ENCODE measurements around the gene SPAG16.

Gene SPAG16

GRCh38 chr2:214412679-214413078 is 1128.4 kb downstream of the SPAG16 start:
- H3K9me3 ChIP-seq (ENCODE audit: insufficient read depth, low read depth, low read length) = no peaks in the 10 kb centered on the region
- H3K4me1 ChIP-seq (ENCODE audit: insufficient read depth, low read length) = no peaks in the 10 kb centered on the region
- no peak overlapping the region for H3K4me3 ChIP-seq (ENCODE audit: low read length)
- no peaks in the 10 kb centered on the region for H3K36me3 ChIP-seq (ENCODE audit: insufficient read depth, low read depth, low read length)
- peaks cover 6% of the 10 kb centered on the region; the same call in 1 of the 2 replicates for H3K27me3 ChIP-seq (ENCODE audit: insufficient read depth, low read length)
- H3K9ac ChIP-seq (ENCODE audit: low read depth, low read length) = no peak overlapping the region
- no peak overlapping the region for H3K27ac ChIP-seq (ENCODE audit: low read length)

- H3K27ac ChIP-seq (ENCODE audit: low read length) = no peak overlapping the region
- H3K4me3 ChIP-seq (ENCODE audit: low read length) = no peak overlapping the region
- H3K27me3 ChIP-seq (ENCODE audit: insufficient read depth, low read length) = no peaks in the 10 kb centered on the region
- H3K9me3 ChIP-seq (ENCODE audit: insufficient read depth, low read depth, low read length) = no peaks in the 10 kb centered on the region
- no peaks in the 10 kb centered on the region for H3K4me1 ChIP-seq (ENCODE audit: insufficient read depth, low read length)
- no peaks in the 10 kb centered on the region for H3K36me3 ChIP-seq (ENCODE audit: insufficient read depth, low read depth, low read length)
- H3K9ac ChIP-seq (ENCODE audit: low read depth, low read length) = no peak overlapping the region
Measured at GRCh38 chr2:214436470-214436869, 1152.2 kb downstream of the SPAG16 start.

GRCh38 chr2:214450118-214450894 is 1166.0 kb downstream of the SPAG16 start:
- H3K9me3 ChIP-seq (ENCODE audit: insufficient read depth, low read depth, low read length) = no peaks in the 10 kb centered on the region
- no peaks in the 10 kb centered on the region for H3K27me3 ChIP-seq (ENCODE audit: insufficient read depth, low read length)
- no peaks in the 10 kb centered on the region for H3K4me1 ChIP-seq (ENCODE audit: insufficient read depth, low read length)
- no peak overlapping the region for H3K27ac ChIP-seq (ENCODE audit: low read length)
- no peaks in the 10 kb centered on the region for H3K36me3 ChIP-seq (ENCODE audit: insufficient read depth, low read depth, low read length)
- H3K9ac ChIP-seq (ENCODE audit: low read depth, low read length) = no peak overlapping the region
- no peak overlapping the region for H3K4me3 ChIP-seq (ENCODE audit: low read length)

GRCh38 chr2:214451516-214452275 is 1167.4 kb downstream of the SPAG16 start:
- Histone ChIP-seq H3K9me3 (ENCODE audit: insufficient read depth, low read depth, low read length) (no peaks in the 10 kb centered on the region), H3K27ac (ENCODE audit: low read length) (no peak overlapping the region), H3K4me3 (ENCODE audit: low read length) (no peak overlapping the region), H3K27me3 (ENCODE audit: insufficient read depth, low read length) (no peaks in the 10 kb centered on the region), H3K4me1 (ENCODE audit: insufficient read depth, low read length) (no peaks in the 10 kb centered on the region), H3K36me3 (ENCODE audit: insufficient read depth, low read depth, low read length) (no peaks in the 10 kb centered on the region), H3K9ac (ENCODE audit: low read depth, low read length) (no peak overlapping the region)

All from iPS-20b (cell line).